Measurements from ENCODE around the gene LMAN2L.

LMAN2L gene

DNA sequence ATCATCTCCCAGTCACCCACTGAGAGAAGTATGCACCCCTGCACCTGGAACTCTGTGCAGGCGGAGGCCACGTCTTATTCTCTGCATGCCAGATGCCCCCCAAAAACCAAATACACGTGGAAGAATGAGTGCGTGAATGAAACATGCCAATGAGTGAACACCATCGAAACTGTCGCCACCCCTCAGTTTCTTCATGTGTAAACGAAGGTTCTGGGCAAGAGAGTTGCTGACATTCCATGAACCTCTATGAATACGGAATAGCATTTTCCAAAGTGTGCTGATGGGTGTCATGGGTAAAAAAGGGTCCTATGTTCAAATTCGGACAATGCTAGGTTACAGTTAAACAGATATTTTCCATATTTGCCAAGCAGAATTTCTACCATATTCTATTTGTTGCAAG, 77.5 kb downstream of the LMAN2L start:
- no peak for DNase-seq (ENCODE audit: low read depth, low spot score)
- peaks cover 7% of the 10 kb centered on the region for H3K36me3 ChIP-seq (ENCODE audit: insufficient read depth, insufficient read length, low read length)
- peaks cover 3% of the 10 kb centered on the region for H3K4me1 ChIP-seq (ENCODE audit: insufficient read depth, insufficient read length)
- H3K27me3 ChIP-seq (ENCODE audit: insufficient read depth, insufficient read length), result no peaks in the 10 kb centered on the region
- H3K4me3 ChIP-seq (ENCODE audit: insufficient read length, low read depth), result no peak overlapping the region
- TF ChIP-seq ZNF274 (IDR thresholded peaks at IDR 0.05; ENCODE audit: low read depth, low read length) (no peak), YY1 (IDR thresholded peaks at IDR 0.05; ENCODE audit: insufficient read depth, insufficient read length) (no peak)
- peaks cover 7% of the 10 kb centered on the region; the same call in 1 of the 2 replicates for H3K9me3 ChIP-seq (ENCODE audit: insufficient read depth, low read length)
- no peak overlapping the region for H3K9ac ChIP-seq (ENCODE audit: insufficient read length, low read depth)

DNA sequence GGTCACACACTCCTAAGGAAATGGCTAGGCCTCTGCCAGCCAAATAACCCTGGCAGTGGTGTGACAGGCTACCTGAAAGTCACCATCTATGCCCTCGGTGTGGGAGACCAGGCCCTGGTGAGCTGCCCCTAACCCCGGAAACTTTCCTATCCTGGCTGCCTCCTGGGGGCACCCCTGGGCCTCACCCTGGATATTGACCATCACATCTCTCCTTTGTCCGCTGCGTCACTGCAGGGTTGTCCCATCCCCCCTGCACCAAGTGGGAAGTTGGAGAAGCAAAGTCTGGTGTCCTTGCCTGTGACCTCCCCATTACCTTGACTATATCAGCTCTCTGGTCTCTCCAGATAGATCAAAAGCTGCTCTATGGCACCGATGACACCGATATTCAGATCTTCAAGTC, 78.5 kb downstream of the LMAN2L start:
- Histone ChIP-seq H3K36me3 (ENCODE audit: insufficient read depth, insufficient read length, low read length) (peaks cover 7% of the 10 kb centered on the region), H3K4me3 (ENCODE audit: insufficient read length, low read depth) (no peak overlapping the region), H3K9ac (ENCODE audit: insufficient read length, low read depth) (no peak overlapping the region), H3K4me1 (ENCODE audit: insufficient read depth, insufficient read length) (peaks cover 3% of the 10 kb centered on the region), H3K9me3 (ENCODE audit: insufficient read depth, low read length) (peaks cover 7% of the 10 kb centered on the region; the same call in 1 of the 2 replicates), H3K27me3 (ENCODE audit: insufficient read depth, insufficient read length) (no peaks in the 10 kb centered on the region)
- TF ChIP-seq SUZ12 (IDR thresholded peaks at IDR 0.05; ENCODE audit: extremely low read depth, insufficient read depth, insufficient read length), result no peak
- TF ChIP-seq ZNF274 (IDR thresholded peaks at IDR 0.05; ENCODE audit: low read depth, low read length), result no peak
- TF ChIP-seq YY1 (IDR thresholded peaks at IDR 0.05; ENCODE audit: insufficient read depth, insufficient read length), result no peak
- no peak for DNase-seq (ENCODE audit: low read depth, low spot score)

DNA sequence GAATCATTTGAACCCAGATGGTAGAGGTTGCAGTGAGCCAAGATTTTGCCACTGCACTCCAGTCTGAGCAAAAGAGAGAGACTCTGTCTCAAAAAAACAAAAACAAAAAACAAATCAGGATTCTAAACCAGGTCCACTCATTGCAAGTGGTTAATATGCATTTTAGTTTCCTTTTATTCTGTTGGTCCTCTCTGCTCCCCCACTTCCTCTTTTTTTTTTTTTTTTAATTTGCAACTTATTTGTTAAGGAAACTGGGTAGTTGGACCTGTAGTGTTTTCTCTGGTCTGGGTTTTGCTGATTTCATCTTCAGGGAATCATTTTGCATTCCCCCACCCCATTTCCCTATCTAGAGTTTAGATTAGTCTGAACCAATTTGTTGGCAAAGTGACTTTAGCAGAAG, 83.3 kb downstream of the LMAN2L start:
- H3K9ac ChIP-seq (ENCODE audit: insufficient read length, low read depth), result no peak overlapping the region
- no peak for DNase-seq (ENCODE audit: low read depth, low spot score)
- H3K36me3 ChIP-seq (ENCODE audit: insufficient read depth, insufficient read length, low read length), result peaks cover 29% of the 10 kb centered on the region
- TF ChIP-seq YY1 (IDR thresholded peaks at IDR 0.05; ENCODE audit: insufficient read depth, insufficient read length) (no peak), ZNF274 (IDR thresholded peaks at IDR 0.05; ENCODE audit: low read depth, low read length) (no peak), SUZ12 (IDR thresholded peaks at IDR 0.05; ENCODE audit: extremely low read depth, insufficient read depth, insufficient read length) (no peak)
- no peaks in the 10 kb centered on the region for H3K27me3 ChIP-seq (ENCODE audit: insufficient read depth, insufficient read length)
- no peaks in the 10 kb centered on the region for H3K4me1 ChIP-seq (ENCODE audit: insufficient read depth, insufficient read length)
- H3K9me3 ChIP-seq (ENCODE audit: insufficient read depth, low read length), result no peaks in the 10 kb centered on the region
- H3K4me3 ChIP-seq (ENCODE audit: insufficient read length, low read depth), result no peak overlapping the region
